SK-N-DZ (cell line): ENCODE results near the gene ZNRF3.
A peak's percentile ranks its signal among the peaks of the same experiment; 100 is the strongest.
"Not testable (repeated sequence)": the region's sequence is repeated elsewhere in the genome, so short reads cannot be mapped to it uniquely, and the experiment has no call there.

ENCODE experiments used
- DNase-seq: peaks from one replicate; pipeline ENCODE4 v3.0.0-alpha.2; 2015; ENCODE audit warnings: low spot score

The ZNRF3 gene

DNA sequence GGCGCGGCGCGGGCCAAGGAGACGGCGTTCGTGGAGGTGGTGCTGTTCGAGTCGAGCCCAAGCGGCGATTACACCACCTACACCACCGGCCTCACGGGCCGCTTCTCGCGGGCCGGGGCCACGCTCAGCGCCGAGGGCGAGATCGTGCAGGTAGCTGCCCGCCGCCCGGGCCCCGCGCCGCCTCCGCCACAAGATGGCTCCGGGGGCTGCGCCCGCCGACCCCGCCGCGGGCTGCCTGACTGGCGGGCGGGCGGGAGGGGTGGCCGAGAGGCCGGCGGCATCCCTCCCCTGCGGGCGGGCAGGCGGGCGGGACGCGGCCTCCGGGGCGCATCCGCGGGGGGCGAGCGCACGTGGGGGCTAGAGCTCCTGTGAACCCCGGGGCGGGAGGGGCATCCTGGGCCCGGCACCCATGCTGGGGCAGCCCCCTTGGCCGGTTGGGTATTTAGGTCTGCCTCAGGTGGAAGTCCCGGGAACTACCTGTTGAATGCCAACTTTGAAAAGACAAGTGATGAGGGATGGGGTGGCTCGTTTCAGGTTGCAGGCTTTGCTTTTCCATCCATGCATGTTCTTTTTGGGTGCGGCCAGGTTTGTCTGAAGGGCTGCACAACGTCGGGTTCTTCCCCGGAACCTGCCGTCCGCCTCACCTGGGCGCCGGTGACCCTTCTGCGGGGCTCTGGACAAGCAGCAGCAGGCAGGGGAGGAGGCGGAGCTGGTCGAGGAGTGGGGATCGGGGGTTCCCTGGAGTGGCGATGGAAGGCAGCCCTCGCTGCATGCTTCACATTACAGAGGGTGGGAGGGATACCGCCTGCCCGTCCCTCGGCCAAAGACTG is 760 bp downstream of the ZNRF3 start:
- DNase-seq: peak; percentile 29

DNA sequence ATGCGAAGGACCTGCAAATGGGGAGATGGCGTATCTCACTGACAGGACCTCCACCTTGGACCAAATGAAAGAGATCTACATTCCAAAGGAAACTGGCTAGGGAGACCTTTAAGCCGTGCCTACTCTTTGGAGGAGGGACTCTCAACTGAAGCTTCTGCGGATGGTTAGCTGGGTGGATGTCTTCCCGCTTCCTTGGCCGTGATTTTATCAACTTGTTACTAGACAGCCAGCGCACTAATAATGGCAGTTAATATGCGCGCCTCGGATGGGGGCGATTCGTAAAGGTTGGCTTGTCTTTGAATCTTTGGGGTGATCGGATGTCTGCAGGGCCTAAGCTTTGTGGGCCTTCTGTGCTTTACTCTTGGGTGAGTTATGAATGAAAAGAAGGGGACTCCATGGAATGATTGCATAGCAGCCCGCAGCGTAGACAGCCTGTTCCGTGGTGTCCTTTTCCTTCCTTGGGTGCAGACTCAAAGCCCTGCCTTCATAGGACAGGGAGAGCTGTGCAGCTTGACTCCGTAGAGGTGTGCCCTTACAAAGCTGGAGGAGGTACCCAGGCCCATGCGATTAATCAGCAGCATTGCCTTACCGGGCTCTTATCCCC is 1.5 kb downstream of the ZNRF3 start:
- DNase-seq: peak; percentile 31

DNA sequence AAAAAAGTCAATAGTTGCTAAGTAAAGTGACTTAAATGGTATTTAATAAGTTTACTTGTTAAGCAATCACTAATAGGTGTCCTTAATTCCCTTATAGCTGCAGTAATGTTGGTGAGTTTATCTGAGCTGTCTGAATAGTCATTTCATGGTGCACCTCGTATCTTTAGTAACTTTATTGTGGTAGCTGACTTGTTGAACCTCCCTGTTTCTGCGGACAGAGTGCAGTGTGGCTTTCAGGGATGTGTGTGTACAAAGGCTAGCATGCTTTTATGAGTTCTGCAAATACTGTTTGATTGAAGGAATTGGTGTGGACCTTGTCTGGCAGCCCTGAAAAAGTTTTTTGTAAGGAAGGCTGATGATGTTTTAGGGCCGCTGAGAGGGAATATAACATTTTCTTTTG is 2.6 kb downstream of the ZNRF3 start:
- DNase-seq: no peak

DNA sequence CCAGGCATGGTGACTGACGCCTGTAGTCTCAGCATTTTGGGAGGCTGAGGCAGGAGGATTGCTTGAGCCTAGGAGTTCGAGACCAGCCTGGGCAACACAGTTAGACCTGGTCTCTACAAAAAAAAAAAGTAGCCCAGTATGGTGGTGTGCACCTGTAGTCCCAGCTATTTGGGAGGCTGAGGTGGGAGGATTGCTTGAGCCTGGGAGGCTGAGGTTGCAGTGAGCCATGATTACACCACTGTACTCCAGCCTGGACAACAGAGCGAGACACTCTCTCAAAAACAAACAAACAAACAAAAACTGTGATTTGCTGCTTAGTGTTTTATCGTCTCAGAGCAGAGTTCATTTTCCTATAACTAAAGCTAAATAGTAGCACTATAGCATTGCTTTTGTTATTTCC is 3.3 kb downstream of the ZNRF3 start:
- DNase-seq: not testable (repeated sequence)

DNA sequence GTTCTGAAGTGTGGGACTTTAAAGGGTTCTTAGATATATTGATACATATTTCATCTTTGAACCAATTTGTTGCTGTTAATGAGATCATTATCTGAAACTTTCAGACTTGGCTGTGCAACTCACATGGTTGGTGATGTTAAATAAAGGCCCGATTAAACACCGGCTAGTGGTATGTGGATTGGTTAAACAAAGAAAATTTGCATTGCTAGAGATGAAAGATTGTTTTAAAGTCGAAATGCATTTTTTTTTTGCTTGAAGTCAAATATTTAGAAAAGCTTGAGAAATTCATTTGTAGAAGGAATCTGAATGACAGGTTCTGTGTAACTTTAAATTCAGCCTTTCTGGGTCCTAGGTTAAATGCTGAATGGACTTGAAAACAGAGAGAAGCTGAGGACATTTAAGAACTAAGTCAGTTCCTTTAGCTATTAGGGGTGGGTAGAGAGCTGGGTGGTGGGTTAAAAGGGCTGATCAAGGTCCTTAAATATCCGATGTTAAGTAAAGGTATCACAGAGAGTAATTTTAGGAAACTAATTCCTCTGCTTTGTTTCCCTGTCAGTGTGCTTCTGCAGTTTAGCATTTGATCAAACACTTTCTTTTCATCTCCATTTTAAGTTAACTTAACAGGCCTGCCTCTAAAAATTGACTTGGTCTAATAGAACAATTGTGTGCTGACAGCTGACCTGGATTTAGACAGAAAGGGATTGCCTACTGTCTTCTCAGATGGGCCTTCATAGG is 4.5 kb downstream of the ZNRF3 start:
- no peak for DNase-seq

DNA sequence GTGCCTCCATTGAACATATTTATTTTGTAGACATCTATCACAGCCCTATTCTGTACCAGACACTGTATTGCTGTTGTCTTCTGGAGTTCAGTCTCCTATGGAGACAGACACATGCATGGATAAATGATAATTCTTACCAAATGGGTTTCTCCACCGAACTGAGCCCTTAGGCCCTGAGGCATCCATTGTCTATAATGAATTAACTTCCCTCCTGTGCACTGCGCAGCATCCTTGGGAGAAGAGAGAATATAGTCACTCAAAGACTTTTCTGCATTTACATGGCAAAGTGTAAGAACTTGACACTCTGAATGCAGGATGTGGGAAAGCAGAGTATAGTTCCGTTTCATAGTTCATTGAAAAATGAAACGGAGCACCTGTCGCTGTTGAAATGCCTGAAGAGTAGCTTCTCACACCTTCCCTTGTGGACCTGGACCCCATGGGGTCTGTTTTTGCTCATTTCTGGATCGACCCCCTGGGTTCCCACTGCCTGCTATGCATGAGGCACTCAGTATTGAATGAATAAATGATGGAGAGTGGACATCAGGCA is 6.2 kb downstream of the ZNRF3 start:
- DNase-seq: no peak

DNA sequence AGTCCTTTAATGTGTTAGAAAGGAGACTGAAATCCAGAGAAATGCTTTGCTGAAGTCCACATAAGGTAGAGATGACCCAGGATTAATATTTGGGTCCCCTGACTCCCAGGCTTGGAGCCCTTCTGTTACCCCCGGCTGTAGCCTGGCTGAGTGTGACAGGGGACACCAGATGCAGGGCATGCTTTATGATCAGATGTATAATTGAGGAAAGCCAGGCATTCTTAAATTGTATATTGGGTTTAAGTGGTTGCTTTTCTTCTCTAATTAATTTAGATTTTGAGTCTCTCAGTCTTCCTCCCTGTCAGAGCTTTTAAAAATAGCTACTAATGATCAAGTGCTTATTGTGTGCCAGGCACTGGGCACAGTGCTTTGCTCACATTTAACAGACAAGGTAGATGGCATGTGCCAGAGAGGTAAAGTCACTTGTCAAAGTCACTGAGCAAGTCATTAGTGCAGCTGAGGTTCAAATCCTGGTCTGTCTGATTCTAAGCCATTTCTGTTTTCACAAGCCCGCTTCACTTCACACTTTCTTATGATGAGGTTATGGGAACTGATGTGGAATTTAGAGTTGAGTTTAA is 7.9 kb downstream of the ZNRF3 start:
- peak; percentile 87 for DNase-seq

DNA sequence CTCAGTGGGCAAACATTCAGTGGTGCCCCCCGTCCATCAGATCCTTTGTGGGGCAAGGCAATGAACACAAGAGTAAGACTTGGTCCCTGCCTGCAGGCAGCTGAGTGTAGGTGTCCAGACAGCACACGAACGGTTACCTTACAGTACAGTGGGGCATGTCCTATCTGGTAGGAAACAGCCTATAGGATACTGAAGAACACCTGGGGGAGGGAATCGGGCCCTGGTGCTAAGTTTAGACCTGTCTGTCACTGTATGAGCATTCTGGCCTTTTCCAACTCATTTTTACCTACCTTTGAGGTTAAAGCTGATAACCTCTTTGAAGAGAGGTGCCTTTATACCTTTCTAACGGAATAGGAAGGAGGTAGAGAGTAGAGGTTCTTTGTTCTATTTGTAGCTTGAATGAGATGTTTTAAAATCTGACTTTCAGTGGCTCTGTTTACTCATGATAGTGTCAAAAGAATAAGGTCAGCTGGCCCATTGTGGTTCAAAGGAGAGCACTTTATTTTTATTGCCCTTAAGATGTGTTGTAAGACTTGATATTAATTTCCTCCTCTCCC is 8.9 kb downstream of the ZNRF3 start:
- DNase-seq: no peak

DNA sequence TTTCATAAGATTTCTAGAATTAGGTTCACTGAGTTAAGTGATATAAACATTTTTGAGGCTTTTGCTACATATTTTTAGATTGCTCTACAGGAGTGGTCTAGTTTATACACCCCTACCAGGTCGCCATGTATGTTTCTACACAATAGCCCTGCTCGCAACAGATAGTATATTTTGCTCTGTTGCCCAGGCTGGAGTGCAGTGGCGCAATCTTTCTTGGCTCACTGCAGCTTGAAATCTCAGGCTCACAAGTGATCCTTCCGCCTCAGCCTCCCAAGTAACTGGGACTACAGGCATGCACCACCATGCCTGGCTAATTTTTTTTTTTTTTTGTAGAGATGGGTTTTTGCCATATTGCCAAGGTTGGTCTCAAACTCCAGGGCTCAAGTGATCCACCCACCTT is 10.4 kb downstream of the ZNRF3 start:
- DNase-seq: no peak

DNA sequence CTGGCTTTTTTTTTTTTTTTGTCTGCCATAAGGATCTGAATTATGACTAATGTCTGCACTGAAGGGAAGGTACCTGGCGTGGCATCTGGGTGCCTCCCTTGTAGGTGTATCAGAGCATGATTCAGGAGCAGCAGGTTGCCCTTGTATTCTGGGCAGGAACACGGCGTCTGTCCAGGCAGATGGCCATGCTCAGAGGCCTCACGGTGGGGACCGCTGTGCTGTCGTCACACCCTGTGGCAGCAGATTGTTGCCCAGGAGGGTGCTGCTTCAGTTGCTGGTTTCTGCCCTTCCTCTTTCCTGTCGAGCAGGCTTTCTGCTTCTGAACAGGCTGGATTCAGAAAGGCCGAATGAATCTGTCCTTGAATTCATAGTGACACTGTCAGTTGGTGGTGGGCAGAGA is 11.0 kb downstream of the ZNRF3 start:
- no peak for DNase-seq

DNA sequence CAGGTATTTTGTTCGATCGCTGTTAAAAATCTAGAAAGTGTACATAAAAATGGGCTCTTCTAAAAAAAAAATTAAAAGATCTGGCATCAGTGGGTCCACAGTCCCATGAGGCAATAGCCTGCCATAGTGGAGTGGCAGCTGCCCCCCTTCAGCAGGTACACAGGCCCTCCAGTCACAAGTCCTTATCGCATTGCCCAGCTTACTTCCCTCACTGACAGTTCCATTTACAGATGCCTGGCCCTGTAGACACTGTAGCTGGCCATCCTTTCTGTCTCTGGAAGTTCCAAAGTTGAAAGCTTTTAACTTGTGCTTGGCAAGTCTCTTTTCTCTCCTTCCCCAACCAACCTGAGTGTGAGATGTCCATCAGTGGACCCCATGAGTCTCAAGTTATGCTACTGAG is 11.4 kb downstream of the ZNRF3 start:
- DNase-seq: no peak

DNA sequence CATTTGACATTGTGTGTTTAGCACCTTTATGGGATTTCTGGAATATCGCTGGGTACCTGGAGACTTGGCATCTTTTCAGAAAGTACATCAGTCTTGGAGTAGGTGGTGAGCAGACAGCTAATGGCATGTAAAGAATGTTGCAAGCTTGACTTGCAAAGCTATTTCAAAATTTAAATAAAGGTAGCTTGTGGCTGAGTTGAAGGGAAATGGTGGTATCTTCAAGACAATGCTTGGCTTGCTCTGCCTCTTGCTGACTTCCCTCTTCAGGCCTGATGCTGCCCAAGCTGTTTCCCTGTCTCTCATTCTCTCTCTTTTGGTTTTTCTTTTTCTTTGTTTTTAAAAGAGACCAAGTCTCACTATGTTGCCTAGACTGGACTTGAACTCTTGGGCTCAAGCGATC is 13.2 kb downstream of the ZNRF3 start:
- DNase-seq: no peak

DNA sequence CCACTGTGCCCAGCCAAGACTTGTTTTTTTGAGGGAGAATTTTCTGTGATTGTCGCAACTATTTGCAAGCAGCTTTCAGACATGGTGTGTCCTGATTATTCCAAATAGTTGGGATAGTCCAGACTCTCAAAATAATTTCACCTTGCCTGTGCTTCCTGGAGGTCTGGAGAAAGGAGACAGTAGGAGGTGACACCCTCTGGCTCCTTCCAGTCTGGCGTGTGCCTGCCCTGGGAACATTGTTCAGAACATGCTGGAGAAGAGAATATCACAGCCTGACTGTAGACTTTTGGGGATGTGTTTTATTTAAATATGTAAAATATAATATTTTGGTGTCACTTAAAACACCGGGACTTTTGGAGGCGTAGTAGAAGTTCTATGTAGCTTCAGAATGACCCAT is 14.9 kb downstream of the ZNRF3 start:
- no peak for DNase-seq

DNA sequence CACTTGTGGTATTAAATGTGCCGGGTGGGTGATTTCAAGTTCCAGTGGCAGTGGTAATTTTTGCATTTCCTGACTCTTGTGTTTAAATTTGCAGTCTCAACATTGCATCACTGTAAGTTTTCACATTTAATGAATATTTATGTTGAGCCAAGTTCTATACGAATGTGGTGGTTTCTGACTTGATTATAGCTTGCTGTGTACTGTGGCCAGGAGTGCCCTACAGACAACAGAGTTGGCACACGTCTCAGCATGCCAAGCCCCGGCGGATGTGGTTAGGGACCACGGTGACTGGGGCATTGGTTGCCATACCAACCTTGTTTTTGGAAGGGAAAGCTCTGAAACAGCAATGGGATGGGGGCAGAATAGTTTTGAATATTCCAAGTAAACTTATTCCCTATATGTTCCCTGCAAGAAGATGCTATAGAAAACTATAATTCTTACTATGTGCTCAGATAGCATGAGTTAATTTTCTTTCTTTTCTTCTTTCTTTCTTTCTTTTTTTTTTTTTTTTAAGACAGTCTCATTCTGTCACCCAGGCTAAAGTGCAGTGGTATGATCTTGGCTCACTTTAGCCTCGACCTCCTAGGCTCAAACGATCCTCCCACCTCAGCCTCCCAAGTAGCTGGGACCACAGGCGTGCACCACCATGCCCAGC is 16.0 kb downstream of the ZNRF3 start:
- no peak for DNase-seq

DNA sequence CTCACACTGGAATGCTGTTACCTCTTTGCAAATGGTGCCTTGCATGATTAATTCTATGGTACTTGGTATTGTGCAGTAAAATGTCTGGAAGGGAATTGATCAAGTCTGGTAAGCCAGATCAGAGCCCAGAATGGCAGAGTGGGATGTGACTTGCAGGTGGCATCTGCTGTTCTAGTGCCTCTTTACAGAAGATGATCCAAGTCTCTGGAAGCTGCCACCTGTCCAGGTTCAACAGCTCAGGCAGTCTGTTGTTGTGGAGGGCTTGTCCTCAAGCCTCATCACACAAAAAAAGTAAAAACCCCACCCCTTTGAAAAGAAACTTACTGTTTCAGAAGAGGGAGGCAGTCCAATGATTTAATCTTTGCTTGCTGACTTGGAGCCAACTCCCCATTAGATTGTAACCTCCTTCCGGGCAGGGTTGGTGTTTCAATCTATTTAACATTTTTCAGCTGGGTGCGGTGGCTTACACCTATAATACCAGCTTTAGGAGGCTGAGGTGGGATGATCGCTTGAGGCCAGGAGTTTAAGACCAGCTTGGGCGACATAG is 17.1 kb downstream of the ZNRF3 start:
- no peak for DNase-seq

DNA sequence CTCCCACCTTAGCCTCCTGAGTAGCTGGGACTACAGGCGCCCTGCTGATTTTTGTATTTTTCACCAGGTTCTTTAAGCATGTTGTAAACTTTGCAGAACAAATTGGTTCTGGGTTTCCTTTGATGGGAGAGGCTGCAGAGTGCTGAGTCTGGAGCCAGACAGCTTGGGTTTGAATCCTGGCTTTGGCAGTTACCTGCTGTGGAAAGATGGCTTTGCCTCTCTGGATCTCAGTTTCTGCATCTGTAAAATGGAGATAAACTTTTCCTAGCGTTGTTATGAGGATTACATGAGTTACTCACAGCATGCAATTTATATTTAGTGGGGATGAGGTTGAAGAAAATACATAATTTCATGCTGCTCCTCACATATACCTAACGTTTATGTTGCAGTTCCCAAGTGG is 19.1 kb downstream of the ZNRF3 start:
- DNase-seq: no peak

DNA sequence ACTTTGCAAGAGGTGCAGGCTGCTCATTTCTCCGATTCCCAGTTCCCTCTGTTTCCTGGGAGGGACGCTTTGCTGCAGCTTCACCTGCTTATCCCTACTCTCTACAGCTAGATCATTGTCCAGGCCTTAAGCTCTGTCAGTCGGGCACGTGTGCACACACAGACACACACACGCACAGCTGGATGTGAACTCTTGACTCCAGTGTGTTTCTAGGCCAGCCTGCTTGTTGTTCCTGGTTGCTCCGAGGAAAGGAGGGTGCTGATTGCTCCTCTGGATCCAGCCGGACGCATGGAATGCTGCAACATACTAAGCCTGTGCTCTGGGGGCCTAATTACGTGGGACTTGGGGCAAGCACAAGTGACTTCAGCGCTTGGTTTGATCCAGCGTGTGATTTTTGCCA is 19.7 kb downstream of the ZNRF3 start:
- DNase-seq: no peak

DNA sequence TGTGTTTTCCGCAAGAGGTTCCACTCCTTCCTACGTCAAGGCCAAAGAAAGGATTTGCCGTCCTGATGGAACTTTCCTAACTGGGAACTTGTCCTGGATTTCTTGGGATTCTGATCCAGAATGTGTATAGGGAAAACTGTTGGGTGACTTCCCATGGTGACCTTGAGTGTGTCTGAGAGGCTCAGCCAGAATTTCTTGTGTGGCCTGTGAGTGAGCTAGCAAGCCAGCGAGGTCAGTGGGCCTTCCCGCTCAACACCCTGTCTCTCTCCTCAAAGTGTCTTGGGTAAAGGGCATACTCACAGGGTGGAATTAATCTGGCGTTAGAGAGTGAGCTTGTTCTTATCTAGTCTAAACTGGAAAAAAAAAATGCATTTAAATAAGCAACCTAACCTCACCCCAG is 20.4 kb downstream of the ZNRF3 start:
- no peak for DNase-seq

DNA sequence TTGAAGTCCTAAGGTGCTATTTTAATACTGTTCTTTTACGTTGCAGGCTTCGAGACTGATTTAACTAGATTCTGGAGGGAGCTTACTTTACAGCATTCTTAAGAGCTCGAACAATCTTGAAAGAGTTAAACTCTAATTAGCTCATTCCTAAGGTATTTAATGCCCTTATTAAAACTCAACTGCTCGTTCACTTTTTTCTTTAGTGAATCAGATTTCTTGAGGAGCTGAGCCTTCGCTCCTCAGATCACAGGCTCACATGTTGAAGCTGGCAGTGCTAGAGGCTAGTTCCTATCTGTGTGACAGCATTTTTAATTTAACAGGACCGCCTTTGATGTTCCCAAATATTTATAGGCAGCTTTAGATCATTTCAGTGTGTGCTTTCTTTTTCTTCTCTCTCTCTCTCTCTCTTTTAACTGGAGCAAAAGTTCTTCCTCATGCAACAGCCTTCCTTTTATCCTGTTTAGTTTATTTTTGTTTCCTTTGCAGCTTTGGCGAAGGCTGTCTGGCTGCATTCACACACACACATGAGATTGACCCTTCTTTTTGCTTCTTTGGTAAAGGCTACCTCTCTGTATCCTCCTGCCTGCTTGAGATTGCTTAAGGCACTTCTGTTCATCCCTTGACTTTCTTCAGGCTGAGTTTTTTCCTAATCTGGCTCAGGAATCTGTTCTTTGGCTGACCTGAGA is 21.0 kb downstream of the ZNRF3 start:
- no peak for DNase-seq

DNA sequence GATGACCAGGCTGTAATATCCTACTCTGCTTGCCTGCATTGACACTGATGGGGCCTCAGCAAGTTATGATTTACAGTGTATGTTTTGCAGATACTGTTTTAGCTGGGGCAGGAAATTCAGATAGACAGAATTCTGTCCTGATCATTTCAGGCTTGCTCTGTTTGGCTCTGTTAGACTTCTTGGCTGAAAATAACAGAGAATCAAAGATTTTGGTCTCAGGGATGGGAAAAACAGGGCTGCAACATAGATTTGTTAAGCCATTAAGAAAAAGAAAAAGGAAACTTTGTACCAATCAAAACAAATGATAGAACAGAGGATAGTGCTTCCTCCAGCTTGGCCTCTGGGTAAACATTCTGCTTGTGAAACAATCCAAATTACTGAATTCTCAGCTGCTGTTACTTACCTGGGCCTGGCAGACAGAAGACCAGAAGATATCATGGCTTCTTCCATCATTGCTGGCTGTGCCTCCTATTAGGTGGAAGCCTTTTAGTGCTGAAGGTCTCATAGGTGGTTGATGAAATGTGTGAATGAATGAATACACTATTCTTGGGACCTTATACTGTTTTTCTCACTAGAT is 22.0 kb downstream of the ZNRF3 start:
- no peak for DNase-seq
